ENCODE results near the gene TMEM171.

The TMEM171 gene

DNA sequence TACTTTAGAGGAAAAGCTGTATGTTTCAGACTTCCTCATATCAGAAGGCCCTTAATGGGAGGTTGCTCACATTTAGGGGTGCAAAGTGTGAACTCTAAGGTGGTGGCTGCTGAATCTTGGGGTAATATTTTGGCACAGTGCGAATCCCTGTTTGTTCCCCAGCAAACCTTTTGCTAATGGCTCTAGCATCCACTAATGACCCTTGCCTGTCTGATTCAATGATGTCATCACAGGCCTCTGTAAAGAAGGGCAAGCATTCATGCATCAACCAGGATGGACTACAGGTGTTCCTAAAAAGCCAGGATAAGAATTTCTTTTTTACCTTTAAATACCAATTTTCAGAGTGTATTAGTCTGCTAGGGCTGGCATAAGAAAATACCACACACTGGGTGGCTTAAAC is 20.4 kb downstream of the TMEM171 start:
- H3K36me3 ChIP-seq (ENCODE audit: control insufficient read depth, insufficient read depth, low read length) = no peaks in the 10 kb centered on the region
- no peak overlapping the region for H3K27ac ChIP-seq (ENCODE audit: low read depth, low read length)
- no peak overlapping the region for H3K4me3 ChIP-seq (ENCODE audit: low read length)
- peaks cover 2% of the 10 kb centered on the region for H3K27me3 ChIP-seq (ENCODE audit: control insufficient read depth, insufficient read depth, low read length)
- H3K9ac ChIP-seq (ENCODE audit: low read length) = no peak overlapping the region
- no peaks in the 10 kb centered on the region for H3K4me1 ChIP-seq (ENCODE audit: control insufficient read depth, insufficient read depth, low read length)

GRCh38 chr5:73142035-73142434 is 21.7 kb downstream of the TMEM171 start:
- Histone ChIP-seq H3K27ac (ENCODE audit: low read depth, low read length) (no peak overlapping the region), H3K36me3 (ENCODE audit: control insufficient read depth, insufficient read depth, low read length) (no peaks in the 10 kb centered on the region), H3K27me3 (ENCODE audit: control insufficient read depth, insufficient read depth, low read length) (no peaks in the 10 kb centered on the region), H3K9ac (ENCODE audit: low read length) (no peak overlapping the region), H3K4me1 (ENCODE audit: control insufficient read depth, insufficient read depth, low read length) (no peaks in the 10 kb centered on the region), H3K4me3 (ENCODE audit: low read length) (no peak overlapping the region)

- Histone ChIP-seq H3K36me3 (ENCODE audit: control insufficient read depth, insufficient read depth, low read length) (no peaks in the 10 kb centered on the region), H3K9ac (ENCODE audit: low read length) (no peak overlapping the region), H3K4me3 (ENCODE audit: low read length) (no peak overlapping the region), H3K4me1 (ENCODE audit: control insufficient read depth, insufficient read depth, low read length) (no peaks in the 10 kb centered on the region), H3K27ac (ENCODE audit: low read depth, low read length) (no peak overlapping the region), H3K27me3 (ENCODE audit: control insufficient read depth, insufficient read depth, low read length) (no peaks in the 10 kb centered on the region)
These were observed 23.3 kb downstream of the TMEM171 start for GRCh38 chr5:73143716-73144115.

GRCh38 chr5:73149540-73149939 is 29.2 kb downstream of the TMEM171 start:
- Histone ChIP-seq H3K9ac (ENCODE audit: low read length) (no peak overlapping the region), H3K4me1 (ENCODE audit: control insufficient read depth, insufficient read depth, low read length) (no peaks in the 10 kb centered on the region), H3K4me3 (ENCODE audit: low read length) (no peak overlapping the region), H3K27ac (ENCODE audit: low read depth, low read length) (no peak overlapping the region), H3K27me3 (ENCODE audit: control insufficient read depth, insufficient read depth, low read length) (no peaks in the 10 kb centered on the region), H3K36me3 (ENCODE audit: control insufficient read depth, insufficient read depth, low read length) (no peaks in the 10 kb centered on the region)

GRCh38 chr5:73150876-73151275 is 30.5 kb downstream of the TMEM171 start:
- no peak overlapping the region for H3K4me3 ChIP-seq (ENCODE audit: low read length)
- H3K27ac ChIP-seq (ENCODE audit: low read depth, low read length) = no peak overlapping the region
- H3K9ac ChIP-seq (ENCODE audit: low read length) = no peak overlapping the region
- no peaks in the 10 kb centered on the region for H3K4me1 ChIP-seq (ENCODE audit: control insufficient read depth, insufficient read depth, low read length)
- H3K27me3 ChIP-seq (ENCODE audit: control insufficient read depth, insufficient read depth, low read length) = no peaks in the 10 kb centered on the region
- no peaks in the 10 kb centered on the region for H3K36me3 ChIP-seq (ENCODE audit: control insufficient read depth, insufficient read depth, low read length)

DNA sequence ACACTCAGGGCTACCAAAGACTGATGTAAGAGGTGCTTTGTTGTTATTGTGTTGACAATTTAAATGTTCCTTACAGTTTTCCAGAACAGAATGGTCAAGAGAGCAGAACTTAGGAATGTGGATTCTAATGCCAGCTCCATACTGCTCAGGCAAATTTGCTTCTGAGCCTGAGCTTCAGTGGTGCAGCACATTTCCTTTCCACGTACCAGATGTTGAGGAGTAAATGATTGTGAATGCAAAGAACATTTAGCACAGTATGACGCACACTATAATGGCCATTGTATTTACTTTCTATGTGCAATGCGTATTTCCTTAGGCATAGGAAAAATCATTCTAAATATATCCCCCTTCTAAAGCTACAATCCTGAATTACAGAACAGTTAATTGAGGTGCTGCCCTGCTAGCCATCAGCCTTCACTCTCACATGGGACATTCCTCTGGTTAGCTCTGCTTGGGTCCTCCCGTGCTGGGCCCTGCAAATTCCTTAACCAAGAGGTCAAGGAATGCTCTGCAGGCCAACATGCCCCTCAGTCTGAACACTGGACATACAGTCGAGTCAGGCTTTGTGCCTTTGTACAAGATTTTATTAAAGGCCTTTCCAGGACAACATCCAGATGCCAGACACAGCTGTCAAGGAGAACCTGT is 31.5 kb downstream of the TMEM171 start:
- no peak overlapping the region for H3K27ac ChIP-seq (ENCODE audit: low read depth, low read length)
- no peak overlapping the region for H3K9ac ChIP-seq (ENCODE audit: low read length)
- no peaks in the 10 kb centered on the region for H3K27me3 ChIP-seq (ENCODE audit: control insufficient read depth, insufficient read depth, low read length)
- no peaks in the 10 kb centered on the region for H3K36me3 ChIP-seq (ENCODE audit: control insufficient read depth, insufficient read depth, low read length)
- H3K4me3 ChIP-seq (ENCODE audit: low read length) = no peak overlapping the region
- H3K4me1 ChIP-seq (ENCODE audit: control insufficient read depth, insufficient read depth, low read length) = no peaks in the 10 kb centered on the region

- H3K27ac ChIP-seq (ENCODE audit: low read depth, low read length) = no peak overlapping the region
- no peaks in the 10 kb centered on the region for H3K4me1 ChIP-seq (ENCODE audit: control insufficient read depth, insufficient read depth, low read length)
- H3K9ac ChIP-seq (ENCODE audit: low read length) = no peak overlapping the region
- H3K27me3 ChIP-seq (ENCODE audit: control insufficient read depth, insufficient read depth, low read length) = no peaks in the 10 kb centered on the region
- H3K4me3 ChIP-seq (ENCODE audit: low read length) = no peak overlapping the region
- no peaks in the 10 kb centered on the region for H3K36me3 ChIP-seq (ENCODE audit: control insufficient read depth, insufficient read depth, low read length)
These were observed 32.3 kb downstream of the TMEM171 start for GRCh38 chr5:73152411-73153388.

DNA sequence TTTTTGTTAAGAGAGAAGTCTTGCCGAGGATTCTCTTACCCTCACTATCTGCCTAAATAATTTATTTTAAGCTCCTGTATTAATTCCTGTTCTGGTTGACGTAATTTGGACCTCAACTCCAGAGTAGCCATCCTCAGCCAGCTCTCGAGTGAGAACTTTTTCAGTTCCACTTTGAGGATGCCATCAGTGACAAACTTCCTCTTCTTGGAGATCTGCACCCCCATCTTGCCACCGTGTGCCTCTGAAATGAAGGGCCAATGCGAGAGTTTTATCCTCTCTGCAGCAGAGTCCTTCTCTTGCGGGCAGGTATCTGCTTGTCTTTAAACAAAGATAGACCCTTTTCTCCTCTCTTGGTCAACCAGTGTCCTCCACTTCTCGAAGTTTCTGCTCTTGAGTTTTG is 33.1 kb downstream of the TMEM171 start:
- no peak overlapping the region for H3K27ac ChIP-seq (ENCODE audit: low read depth, low read length)
- H3K9ac ChIP-seq (ENCODE audit: low read length) = no peak overlapping the region
- H3K27me3 ChIP-seq (ENCODE audit: control insufficient read depth, insufficient read depth, low read length) = no peaks in the 10 kb centered on the region
- no peaks in the 10 kb centered on the region for H3K36me3 ChIP-seq (ENCODE audit: control insufficient read depth, insufficient read depth, low read length)
- H3K4me3 ChIP-seq (ENCODE audit: low read length) = no peak overlapping the region
- no peaks in the 10 kb centered on the region for H3K4me1 ChIP-seq (ENCODE audit: control insufficient read depth, insufficient read depth, low read length)

DNA sequence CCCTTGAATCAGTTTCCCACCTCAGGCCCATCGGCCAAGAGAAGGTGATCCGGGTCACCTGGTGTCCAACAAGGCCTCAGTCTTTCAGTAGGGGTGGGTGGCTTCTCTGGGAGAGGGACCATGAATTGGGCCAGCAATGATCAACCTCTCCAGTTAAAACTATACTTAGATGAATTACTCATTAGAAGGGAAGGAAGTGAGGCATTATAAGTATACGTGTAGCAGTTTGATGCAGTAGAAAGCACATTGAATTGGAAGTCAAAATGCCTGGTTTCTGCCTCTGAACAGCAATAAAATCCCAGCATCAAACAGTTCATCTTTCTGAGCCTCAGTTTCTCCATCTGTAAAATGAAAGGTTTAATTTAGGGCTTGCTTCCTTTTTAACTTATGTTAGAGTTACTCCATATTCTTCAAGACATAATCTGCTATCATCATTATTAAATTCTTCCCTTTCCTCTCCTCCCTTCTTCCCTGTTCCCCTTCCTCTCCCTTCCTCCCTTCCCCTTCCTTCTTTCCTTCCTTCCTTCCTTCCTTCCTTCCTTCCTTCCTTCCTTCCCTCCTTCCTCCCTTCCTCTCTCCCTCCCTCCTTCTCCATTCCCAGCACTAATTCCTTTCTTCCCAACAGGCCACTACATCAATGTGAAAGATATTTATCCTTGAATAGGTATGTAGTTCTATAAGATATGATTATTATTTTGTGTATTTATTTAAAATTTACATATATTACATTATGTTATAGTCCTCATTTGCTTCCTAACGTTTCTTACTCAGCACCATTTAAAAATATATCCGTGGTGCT is 34.0 kb downstream of the TMEM171 start:
- no peaks in the 10 kb centered on the region for H3K36me3 ChIP-seq (ENCODE audit: control insufficient read depth, insufficient read depth, low read length)
- no peak overlapping the region for H3K27ac ChIP-seq (ENCODE audit: low read depth, low read length)
- no peaks in the 10 kb centered on the region for H3K4me1 ChIP-seq (ENCODE audit: control insufficient read depth, insufficient read depth, low read length)
- no peak overlapping the region for H3K4me3 ChIP-seq (ENCODE audit: low read length)
- H3K27me3 ChIP-seq (ENCODE audit: control insufficient read depth, insufficient read depth, low read length) = no peaks in the 10 kb centered on the region
- no peak overlapping the region for H3K9ac ChIP-seq (ENCODE audit: low read length)

- Histone ChIP-seq H3K27me3 (ENCODE audit: control insufficient read depth, insufficient read depth, low read length) (no peaks in the 10 kb centered on the region), H3K27ac (ENCODE audit: low read depth, low read length) (no peak overlapping the region), H3K4me1 (ENCODE audit: control insufficient read depth, insufficient read depth, low read length) (no peaks in the 10 kb centered on the region), H3K9ac (ENCODE audit: low read length) (no peak overlapping the region), H3K36me3 (ENCODE audit: control insufficient read depth, insufficient read depth, low read length) (no peaks in the 10 kb centered on the region), H3K4me3 (ENCODE audit: low read length) (no peak overlapping the region)
These were observed 35.2 kb downstream of the TMEM171 start for GRCh38 chr5:73155271-73156222.

DNA sequence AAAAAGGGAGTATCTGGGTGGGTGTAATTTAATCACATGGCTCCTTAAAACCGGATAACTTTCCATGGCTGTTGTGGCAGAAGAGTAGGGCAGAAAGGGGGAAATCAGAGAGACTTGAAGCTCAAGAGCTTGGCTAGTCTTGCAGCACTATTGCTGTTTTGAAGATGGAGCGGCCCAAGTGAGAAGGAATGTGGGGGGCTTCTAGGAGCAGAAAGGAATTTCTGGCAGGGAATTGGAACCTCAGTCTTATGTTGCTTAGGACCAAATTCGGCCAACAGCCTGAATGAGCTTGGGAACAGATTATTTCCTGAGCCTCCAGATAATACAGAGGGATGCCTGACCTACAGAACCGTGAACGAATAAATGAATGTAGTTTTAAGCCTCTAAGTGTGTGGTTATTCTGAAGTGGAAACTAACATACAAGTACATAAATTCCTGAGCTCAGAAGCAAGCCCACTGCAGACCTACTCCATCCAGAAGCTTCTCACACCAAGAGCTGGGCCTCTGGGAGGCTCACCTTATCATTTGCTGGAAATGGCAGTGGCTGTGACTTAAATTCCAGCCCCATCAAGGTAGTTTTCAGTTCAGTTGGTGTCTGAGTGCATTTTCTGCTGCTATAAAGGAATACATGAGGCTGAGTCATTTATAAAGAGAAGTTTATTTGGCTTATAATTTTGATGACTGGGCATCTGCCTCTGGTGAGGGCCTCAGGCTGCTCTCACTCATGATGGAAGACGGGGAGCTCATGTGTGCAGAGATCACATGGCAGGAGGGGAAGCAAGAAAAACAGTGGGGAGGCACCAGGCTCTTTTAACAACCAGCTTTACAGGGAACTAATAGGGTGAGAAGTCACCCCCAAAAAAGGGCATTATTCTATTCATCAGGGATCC is 37.3 kb downstream of the TMEM171 start:
- no peak overlapping the region for H3K4me3 ChIP-seq (ENCODE audit: low read length)
- no peak overlapping the region for H3K9ac ChIP-seq (ENCODE audit: low read length)
- no peaks in the 10 kb centered on the region for H3K27me3 ChIP-seq (ENCODE audit: control insufficient read depth, insufficient read depth, low read length)
- H3K27ac ChIP-seq (ENCODE audit: low read depth, low read length) = no peak overlapping the region
- no peaks in the 10 kb centered on the region for H3K36me3 ChIP-seq (ENCODE audit: control insufficient read depth, insufficient read depth, low read length)
- no peaks in the 10 kb centered on the region for H3K4me1 ChIP-seq (ENCODE audit: control insufficient read depth, insufficient read depth, low read length)
